Neural crest cell (in vitro differentiated cells): ENCODE results near the gene ELF2. TPM values are rescaled to one million over a fixed set of nuclear protein-coding genes. Genes with fewer than 3 reads are reported as not detected.
"Not testable (repeated sequence)": the region's sequence is repeated elsewhere in the genome, so short reads cannot be mapped to it uniquely, and the experiment has no call there.

Experiments
- DNase-seq: peaks from one replicate; pipeline ENCODE4 v3.0.0; 2021; ENCODE audit warnings: low read depth, mixed read lengths, low spot score
- H3K27ac Mint-ChIP-seq: one replicate; pipeline ENCODE4 v1.8.0; 2021; ENCODE audit warnings: mild to moderate bottlenecking, mixed read lengths; ENCODE audit not compliant: unreplicated experiment
- H3K27me3 Mint-ChIP-seq: 2 replicates; pipeline ENCODE4 v1.8.0; 2021; ENCODE audit warnings: low read depth, mild to moderate bottlenecking, mixed read lengths
- H3K36me3 Mint-ChIP-seq: 2 replicates; pipeline ENCODE4 v1.8.0; 2021; ENCODE audit warnings: low read depth, mild to moderate bottlenecking, mixed read lengths
- H3K4me1 Mint-ChIP-seq: 2 replicates; pipeline ENCODE4 v1.8.0; 2021; ENCODE audit warnings: mixed read lengths
- H3K4me3 Mint-ChIP-seq: one replicate; pipeline ENCODE4 v1.8.0; 2021; ENCODE audit warnings: mild to moderate bottlenecking, mixed read lengths
- H3K9me3 Mint-ChIP-seq: 2 replicates; pipeline ENCODE4 v1.8.0; 2021; ENCODE audit warnings: mixed read lengths
- total RNA-seq: library from RNA; stranded (reverse); gene quantifications from 2 replicates; pipeline ENCODE4 v1.2.1, GENCODE V29; 2021
- TF ChIP-seq, protein P1 (sequence below): fragments of 200-600 bp; sonication (generic); conservative IDR thresholded peaks from 2 replicates; pipeline ENCODE4 v1.5.0; 2021; ENCODE audit warnings: antibody characterized with exemption, mild to moderate bottlenecking

The ELF2 gene
- total RNA-seq, 1 donor from 2014 or later, result 39.4 TPM

- no peak overlapping the region for H3K4me3 Mint-ChIP-seq
- TF ChIP-seq, protein P1, sequence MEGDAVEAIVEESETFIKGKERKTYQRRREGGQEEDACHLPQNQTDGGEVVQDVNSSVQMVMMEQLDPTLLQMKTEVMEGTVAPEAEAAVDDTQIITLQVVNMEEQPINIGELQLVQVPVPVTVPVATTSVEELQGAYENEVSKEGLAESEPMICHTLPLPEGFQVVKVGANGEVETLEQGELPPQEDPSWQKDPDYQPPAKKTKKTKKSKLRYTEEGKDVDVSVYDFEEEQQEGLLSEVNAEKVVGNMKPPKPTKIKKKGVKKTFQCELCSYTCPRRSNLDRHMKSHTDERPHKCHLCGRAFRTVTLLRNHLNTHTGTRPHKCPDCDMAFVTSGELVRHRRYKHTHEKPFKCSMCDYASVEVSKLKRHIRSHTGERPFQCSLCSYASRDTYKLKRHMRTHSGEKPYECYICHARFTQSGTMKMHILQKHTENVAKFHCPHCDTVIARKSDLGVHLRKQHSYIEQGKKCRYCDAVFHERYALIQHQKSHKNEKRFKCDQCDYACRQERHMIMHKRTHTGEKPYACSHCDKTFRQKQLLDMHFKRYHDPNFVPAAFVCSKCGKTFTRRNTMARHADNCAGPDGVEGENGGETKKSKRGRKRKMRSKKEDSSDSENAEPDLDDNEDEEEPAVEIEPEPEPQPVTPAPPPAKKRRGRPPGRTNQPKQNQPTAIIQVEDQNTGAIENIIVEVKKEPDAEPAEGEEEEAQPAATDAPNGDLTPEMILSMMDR, result no peak
- H3K27me3 Mint-ChIP-seq, result no peaks in the 10 kb centered on the region
- H3K4me1 Mint-ChIP-seq, result no peaks in the 10 kb centered on the region
- H3K9me3 Mint-ChIP-seq, result no peaks in the 10 kb centered on the region
- peaks cover 6% of the 10 kb centered on the region for H3K36me3 Mint-ChIP-seq
- H3K27ac Mint-ChIP-seq, result no peak overlapping the region
- no peak for DNase-seq
Measured at GRCh38 chr4:139123910-139124309, 53.1 kb downstream of the ELF2 start.

GRCh38 chr4:139118365-139118764 lies 58.7 kb downstream of the ELF2 start:
- no peaks in the 10 kb centered on the region for H3K4me1 Mint-ChIP-seq
- no peak overlapping the region for H3K4me3 Mint-ChIP-seq
- peaks cover 4% of the 10 kb centered on the region for H3K36me3 Mint-ChIP-seq
- H3K27ac Mint-ChIP-seq, result no peak overlapping the region
- H3K27me3 Mint-ChIP-seq, result no peaks in the 10 kb centered on the region
- TF ChIP-seq, protein P1, result no peak
- no peaks in the 10 kb centered on the region for H3K9me3 Mint-ChIP-seq
- DNase-seq, result no peak

- Mint-ChIP-seq H3K9me3 (no peaks in the 10 kb centered on the region), H3K4me3 (no peak overlapping the region), H3K36me3 (no peaks in the 10 kb centered on the region), H3K27me3 (no peaks in the 10 kb centered on the region), H3K27ac (no peak overlapping the region), H3K4me1 (no peaks in the 10 kb centered on the region)
- TF ChIP-seq, protein P1, result no peak
- no peak for DNase-seq
Measured at GRCh38 chr4:139115226-139115625, 61.8 kb downstream of the ELF2 start.

DNA sequence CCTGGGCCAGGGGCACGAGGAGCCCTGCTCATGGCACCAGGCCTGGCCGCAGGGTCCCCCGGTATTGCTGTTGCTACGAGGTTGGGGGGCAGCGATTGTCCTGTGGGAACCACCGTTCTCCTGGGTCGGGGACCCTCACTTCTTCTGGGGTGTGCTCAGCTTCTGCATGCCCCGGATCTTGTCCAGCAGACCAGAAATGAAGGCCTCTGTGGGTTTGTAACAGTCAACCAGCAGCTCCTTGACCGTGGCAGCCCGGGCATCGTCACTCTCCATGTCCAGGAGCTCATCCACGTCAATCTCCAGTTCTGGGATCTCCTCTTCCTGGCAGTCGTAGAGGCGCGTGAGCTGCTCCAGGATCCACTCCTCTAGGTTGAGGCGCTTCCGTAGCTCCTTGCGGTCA lies 62.2 kb downstream of the ELF2 start:
- not testable (repeated sequence) for H3K4me1 Mint-ChIP-seq, H3K4me3 Mint-ChIP-seq, H3K36me3 Mint-ChIP-seq, H3K27me3 Mint-ChIP-seq, H3K9me3 Mint-ChIP-seq, H3K27ac Mint-ChIP-seq, DNase-seq

GRCh38 chr4:139112650-139113049 lies 64.4 kb downstream of the ELF2 start:
- Mint-ChIP-seq H3K27me3 (no peaks in the 10 kb centered on the region), H3K36me3 (no peaks in the 10 kb centered on the region), H3K4me3 (no peak overlapping the region), H3K27ac (no peak overlapping the region), H3K4me1 (no peaks in the 10 kb centered on the region), H3K9me3 (no peaks in the 10 kb centered on the region)
- TF ChIP-seq, protein P1, result no peak
- DNase-seq, result no peak

DNA sequence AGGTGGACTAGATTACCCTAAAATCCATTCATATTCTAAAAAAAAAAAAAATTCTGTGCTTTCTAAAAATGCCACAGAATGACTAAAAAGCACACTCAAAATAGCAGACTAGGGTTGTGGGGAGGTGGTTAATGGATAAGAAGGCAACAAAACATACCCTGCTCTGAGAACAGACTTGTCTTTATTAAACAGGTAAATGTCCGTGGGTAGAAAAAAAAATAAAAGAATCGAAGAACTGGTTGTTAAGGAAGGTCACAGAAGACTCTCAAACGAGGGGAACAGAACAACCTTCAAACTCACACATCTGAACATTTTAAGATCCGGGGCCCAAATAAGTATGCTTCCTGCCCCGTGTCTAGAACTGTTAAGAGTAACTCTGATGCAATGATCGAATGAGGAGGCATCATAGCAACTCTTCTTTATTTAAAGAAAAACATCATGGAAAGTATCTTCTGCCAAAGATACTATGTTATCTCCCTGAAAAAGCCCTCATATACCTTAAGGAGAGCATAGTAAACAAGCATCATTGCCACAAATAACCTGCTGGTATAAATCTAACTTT lies 68.4 kb downstream of the ELF2 start:
- TF ChIP-seq, protein P1, result no peak
- DNase-seq, result no peak
- H3K4me1 Mint-ChIP-seq, result no peaks in the 10 kb centered on the region
- no peak overlapping the region for H3K27ac Mint-ChIP-seq
- no peaks in the 10 kb centered on the region for H3K9me3 Mint-ChIP-seq
- no peaks in the 10 kb centered on the region for H3K27me3 Mint-ChIP-seq
- no peak overlapping the region for H3K4me3 Mint-ChIP-seq
- no peaks in the 10 kb centered on the region for H3K36me3 Mint-ChIP-seq
